Right renal cortex interstitium (tissue), 3 donors: ENCODE measurements around the gene HRC. TPM values are rescaled to one million over a fixed set of nuclear protein-coding genes. Genes with fewer than 3 reads are reported as not detected.

ENCODE experiments used
- polyA plus RNA-seq, 3 donors: library from polyadenylated mRNA; unstranded; fragments of 120-200 nt; gene quantifications; one replicate each; pipeline ENCODE4 v1.2.1, GENCODE V29; 2013; ENCODE audit not compliant: insufficient read length in 3 of 3

Gene HRC
- polyA plus RNA-seq, 3 donors = 29.8 to 36.1 (median 35.5) TPM

Other genes starting within 250 kb of the HRC start
- gene DHDH, start 221.7 kb downstream of the HRC start, polyA plus RNA-seq = 1 to 10 TPM; 4.6 to 7.4 (median 5.9) TPM
- 10 to 100 TPM; 47.8 to 70.2 (median 65.9) TPM for gene BAX, start 200.5 kb downstream of the HRC start, polyA plus RNA-seq
- 1,000 to 10,000 TPM; 2,018 to 2,741 (median 2,584) TPM for gene FTL, start 190.1 kb downstream of the HRC start, polyA plus RNA-seq
- gene GYS1, start 162.1 kb downstream of the HRC start, polyA plus RNA-seq = 10 to 100 TPM; 35.6 to 38.8 (median 36.1) TPM
- gene RUVBL2, start 161.5 kb downstream of the HRC start, polyA plus RNA-seq = 10 to 100 TPM; 79.2 to 96.2 (median 86.9) TPM
- gene LHB, start 138.3 kb downstream of the HRC start, polyA plus RNA-seq = not detected
- gene CGB3, start 131.1 kb downstream of the HRC start, polyA plus RNA-seq = not detected
- not detected for gene CGB2, start 123.5 kb downstream of the HRC start, polyA plus RNA-seq
- not detected for gene CGB1, start 118.5 kb downstream of the HRC start, polyA plus RNA-seq
- gene CGB5, start 111.5 kb downstream of the HRC start, polyA plus RNA-seq = not detected
- gene CGB8, start 106.3 kb downstream of the HRC start, polyA plus RNA-seq = not detected
- gene CGB7, start 97.6 kb downstream of the HRC start, polyA plus RNA-seq = under 1 TPM; 0.78 to 0.94 (median 0.93) TPM
- 1 to 10 TPM; 2.4 to 2.7 (median 2.5) TPM for gene NTF4, start 90.6 kb downstream of the HRC start, polyA plus RNA-seq
- gene KCNA7, start 82.7 kb downstream of the HRC start, polyA plus RNA-seq = under 1 TPM; 0.04 TPM
- gene SNRNP70, start 69.9 kb downstream of the HRC start, polyA plus RNA-seq = 100 to 1,000 TPM; 243 to 292 (median 271) TPM
- gene LIN7B, start 41.0 kb downstream of the HRC start, polyA plus RNA-seq = 1 to 10 TPM; 6.5 to 6.7 (median 6.6) TPM
- under 1 TPM; 0.39 to 0.80 (median 0.74) TPM for gene C19orf73, start 36.3 kb downstream of the HRC start, polyA plus RNA-seq
- gene PPFIA3, start 35.9 kb downstream of the HRC start, polyA plus RNA-seq = 1 to 10 TPM; 4.6 to 5.4 (median 4.9) TPM
- gene TRPM4, start 2.4 kb upstream of the HRC start, polyA plus RNA-seq = 10 to 100 TPM; 19.8 to 25.4 (median 20.0) TPM
- 1 to 10 TPM; 2.4 to 2.6 (median 2.6) TPM for gene SLC6A16, start 169.8 kb upstream of the HRC start, polyA plus RNA-seq
- gene CD37, start 180.0 kb upstream of the HRC start, polyA plus RNA-seq = 10 to 100 TPM; 32.7 to 37.7 (median 36.9) TPM
- gene TEAD2, start 207.0 kb upstream of the HRC start, polyA plus RNA-seq = 10 to 100 TPM; 86.1 to 89.1 (median 86.1) TPM
- 1 to 10 TPM; 4.5 to 5.3 (median 4.7) TPM for gene DKKL1, start 208.5 kb upstream of the HRC start, polyA plus RNA-seq
- under 1 TPM; 0.14 to 0.45 (median 0.18) TPM for gene KASH5, start 232.9 kb upstream of the HRC start, polyA plus RNA-seq